ENCODE data around the gene NOS3.

Gene NOS3

DNA sequence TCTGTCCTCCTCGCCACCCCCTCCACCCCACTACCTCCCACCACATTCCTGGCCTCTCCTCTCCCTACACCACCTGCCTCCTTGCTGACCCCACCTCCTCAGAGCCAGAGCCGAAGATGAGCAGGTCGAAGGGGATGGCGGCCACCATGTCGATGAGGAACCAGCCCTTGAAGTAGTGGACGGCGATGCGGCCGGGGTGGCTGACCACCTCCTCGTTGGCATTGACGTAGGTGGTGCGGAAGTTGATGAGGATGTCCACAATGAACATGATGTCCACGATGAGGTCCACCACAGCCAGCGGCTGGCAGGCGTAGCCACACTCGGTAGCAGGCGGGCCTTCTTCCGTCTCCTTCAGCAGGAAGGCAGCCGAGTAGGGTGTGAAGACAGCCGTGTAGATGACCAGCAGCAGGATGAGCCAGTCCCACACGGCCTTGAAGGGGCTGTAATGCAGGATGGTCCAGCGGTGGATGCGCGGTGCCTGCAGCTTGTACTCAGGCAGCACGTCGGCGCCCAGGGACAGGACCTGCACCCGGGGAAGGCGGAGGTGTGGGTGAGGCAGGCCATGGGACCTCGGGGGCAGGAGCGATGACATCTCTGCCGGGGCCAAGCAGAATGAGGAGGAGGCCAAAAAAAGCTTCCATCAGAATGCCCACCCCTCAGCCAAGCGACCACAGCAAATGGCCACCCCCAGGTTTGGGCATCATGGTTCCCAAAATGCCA, 38.3 kb upstream of the NOS3 start:
- DNase-seq = no peak

DNA sequence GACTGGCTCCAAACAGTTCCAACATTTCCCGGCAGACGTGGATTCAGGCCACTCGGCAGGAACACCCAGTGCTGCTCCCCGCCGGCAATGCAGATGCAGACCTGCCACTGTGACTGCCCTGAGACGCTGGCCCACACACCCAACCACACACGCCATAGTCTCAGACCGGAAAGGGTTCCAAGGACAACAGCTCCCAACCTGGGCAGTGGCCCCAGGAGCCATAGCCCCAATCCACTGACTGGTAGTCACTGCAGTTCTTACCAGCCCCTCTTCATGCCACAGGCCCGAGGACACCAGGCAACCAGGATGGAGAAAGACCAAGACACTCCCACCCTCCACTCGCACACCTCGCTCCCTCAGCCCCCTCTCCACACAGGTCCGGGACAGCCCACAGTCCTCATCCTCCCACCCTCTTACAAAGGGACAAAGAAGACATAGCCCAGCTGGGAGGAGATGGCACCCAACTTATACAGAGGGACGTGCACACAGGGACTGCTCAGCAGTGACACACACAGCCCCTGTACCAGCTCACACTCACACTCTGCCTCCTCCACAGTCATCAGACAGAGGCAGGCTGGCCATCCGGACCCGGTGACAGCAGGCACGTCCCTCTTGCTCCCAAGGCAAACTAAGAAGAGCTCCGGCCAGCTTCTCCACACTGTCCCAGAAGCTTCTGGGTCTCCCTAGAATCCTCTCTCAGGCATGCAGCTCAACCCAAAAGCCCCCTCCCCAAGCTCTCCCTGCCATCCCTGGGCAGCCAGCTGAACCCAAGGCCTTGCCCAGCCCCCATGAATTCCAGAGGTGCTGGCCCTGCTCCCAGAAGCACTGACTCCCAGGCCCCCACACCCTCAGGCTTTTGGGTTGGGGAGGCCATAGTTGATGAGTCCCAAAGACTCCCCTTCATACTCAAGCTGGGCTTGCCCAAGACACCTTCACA, 37.5 kb upstream of the NOS3 start:
- no peak for DNase-seq

DNA sequence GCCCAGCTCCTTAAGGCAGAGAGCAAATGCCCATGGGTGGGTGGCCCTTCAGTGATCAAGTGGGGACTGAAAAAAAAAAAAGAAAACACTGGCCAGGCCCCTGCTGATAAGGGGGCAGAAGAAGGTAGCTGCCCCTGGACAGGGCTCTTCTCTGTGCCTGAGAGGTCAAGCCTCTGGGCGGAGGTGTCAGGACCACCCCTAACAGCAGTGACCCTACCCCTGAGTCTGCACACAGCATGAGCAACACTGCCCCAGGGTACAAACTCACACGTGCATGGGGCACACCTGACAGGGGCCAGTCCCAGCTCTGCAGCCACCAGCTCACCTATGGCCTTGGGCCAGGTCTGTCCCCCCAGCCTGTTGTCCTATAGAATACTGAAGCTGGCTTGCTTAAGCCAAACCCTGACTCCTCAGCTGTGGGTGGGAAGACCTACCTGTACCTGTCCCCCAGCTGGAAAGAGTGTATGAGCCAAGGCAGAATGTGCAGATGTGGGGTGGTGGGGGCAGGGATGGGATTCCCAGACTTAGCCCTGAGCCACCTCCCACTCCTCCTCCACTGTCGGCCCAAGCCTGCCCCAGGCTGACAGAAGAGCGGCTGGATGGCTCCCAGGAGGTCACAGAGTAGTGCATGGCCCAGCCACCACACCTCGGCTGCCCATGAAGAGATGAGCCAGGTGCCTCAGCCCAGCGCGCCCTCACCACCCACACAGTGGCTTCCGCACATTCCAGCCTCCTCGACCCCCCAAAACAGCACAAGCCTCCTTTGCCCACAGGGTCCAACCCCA, 36.4 kb upstream of the NOS3 start:
- DNase-seq = no peak

GRCh38 chr7:150954986-150955518, 35.8 kb upstream of the NOS3 start:
- no peak for DNase-seq

GRCh38 chr7:150955519-150956394, 35.1 kb upstream of the NOS3 start:
- no peak for DNase-seq

- DNase-seq = no peak
These were observed 34.3 kb upstream of the NOS3 start for GRCh38 chr7:150956395-150957132.

DNA sequence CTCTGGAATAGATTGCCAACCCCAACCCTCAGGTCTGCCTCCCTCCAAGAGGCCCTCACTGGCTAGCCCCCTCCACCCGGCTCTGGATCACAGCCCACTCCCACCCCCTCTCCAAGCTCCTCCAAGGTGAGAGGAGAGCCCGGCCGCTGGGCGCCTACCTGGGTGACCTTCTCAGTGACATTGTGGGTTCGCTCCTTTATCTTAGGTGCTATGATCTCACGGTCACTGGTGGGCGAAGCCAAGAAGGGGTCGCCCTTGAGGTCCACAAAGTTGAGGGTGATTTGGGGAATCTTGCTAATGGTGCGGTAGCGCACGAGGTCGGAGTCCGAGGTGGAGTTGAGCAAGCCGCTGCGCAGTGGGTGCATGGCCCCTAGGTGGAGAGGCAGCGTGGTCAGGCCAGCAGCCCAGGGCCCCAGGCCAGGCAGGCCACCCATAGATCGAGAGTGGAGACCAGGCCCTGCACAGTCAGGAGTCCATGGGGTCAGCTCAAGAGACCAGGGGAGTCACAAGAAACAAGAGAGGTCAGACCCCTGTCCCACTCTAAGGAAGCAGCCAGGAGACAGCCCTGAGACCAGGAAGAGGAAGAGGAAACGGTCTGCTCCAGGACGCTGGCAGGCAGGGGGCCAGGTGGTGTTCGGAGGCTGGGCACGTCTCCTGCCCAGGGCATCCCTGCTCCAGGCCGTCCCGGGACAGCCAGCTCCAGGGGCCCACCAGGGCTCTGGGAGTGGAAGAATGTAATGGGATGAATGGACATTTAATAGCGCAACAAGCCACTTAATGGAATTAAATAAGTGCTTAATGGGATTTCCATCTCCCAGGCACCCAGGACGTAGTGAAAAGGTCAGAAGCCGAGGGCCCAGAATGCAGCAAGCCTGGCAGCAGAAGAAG, 33.4 kb upstream of the NOS3 start:
- no peak for DNase-seq

GRCh38 chr7:150958062-150958552, 32.7 kb upstream of the NOS3 start:
- no peak for DNase-seq

- no peak for DNase-seq
These were observed 32.2 kb upstream of the NOS3 start for GRCh38 chr7:150958597-150958996.

- DNase-seq = no peak
These were observed 31.7 kb upstream of the NOS3 start for GRCh38 chr7:150959081-150959480.

- no peak for DNase-seq
These were observed 30.8 kb upstream of the NOS3 start for GRCh38 chr7:150959739-150960734.

GRCh38 chr7:150961510-150962289, 29.1 kb upstream of the NOS3 start:
- no peak for DNase-seq

DNA sequence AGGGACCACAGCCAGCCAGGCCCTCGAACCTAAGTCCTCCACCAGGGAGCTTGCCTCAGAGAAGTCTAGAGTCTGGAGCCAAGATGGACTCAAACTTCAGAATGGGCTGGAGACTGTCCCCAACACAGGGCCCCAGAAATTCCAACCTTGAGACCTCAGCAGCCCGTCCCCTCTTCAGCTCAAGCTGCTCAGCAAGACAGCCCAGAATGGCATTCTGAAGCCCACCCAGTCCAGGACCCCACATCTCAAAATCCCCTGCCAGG, 28.6 kb upstream of the NOS3 start:
- DNase-seq = no peak

GRCh38 chr7:150962553-150963399, 28.0 kb upstream of the NOS3 start:
- DNase-seq = no peak

DNA sequence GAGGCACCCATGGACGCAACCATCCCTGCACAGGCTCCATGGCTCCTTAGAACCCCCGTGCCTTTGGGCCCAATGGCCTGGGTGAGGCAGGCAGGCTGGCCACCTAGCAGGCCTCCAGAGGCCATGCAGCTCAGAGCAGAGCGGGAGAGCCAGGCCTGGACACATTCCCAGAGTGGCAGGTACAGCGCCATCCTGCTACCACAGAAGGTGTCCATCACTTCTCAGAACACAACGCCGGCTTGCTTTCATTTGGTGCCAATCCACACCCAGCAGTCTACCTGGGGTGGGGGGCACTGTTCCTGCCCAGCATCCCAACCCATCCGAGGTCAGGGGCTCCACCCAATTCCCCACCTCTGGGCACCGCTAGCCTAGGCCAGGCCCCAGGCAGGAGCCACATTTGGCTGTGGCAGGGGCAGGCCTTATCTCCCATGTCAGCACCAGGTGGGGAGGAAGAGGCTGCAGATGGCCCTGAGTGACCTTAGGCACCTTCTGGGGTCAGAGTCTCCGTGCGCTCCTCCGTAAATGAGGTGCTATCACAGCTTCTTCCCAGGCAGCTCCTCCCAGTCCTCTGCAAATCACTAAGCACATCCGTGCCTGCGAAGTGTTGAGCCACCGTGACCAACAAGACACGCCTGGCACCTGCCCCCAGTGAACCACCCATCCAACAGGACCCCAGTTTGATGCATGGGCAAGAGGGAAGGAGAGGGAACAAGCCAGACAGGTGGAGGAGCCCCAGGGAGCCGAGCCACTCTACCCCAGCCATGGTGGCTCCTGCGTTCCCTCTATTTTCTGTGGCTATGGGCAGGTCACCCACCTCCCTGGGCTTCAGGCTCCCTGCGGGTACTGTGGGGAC, 26.9 kb upstream of the NOS3 start:
- DNase-seq = no peak

- no peak for DNase-seq
These were observed 26.2 kb upstream of the NOS3 start for GRCh38 chr7:150964593-150965111.

Measured in fibroblast of skin of abdomen (primary cell).